NCI-H774 (cell line): Measurements from ENCODE around the gene POMC.
"Not testable (repeated sequence)": the region's sequence is repeated elsewhere in the genome, so short reads cannot be mapped to it uniquely, and the experiment has no call there.

Experiments
- DNase-seq: peaks from one replicate; lab custom pipeline; 2025; lab: John Stamatoyannopoulos, UW

POMC gene

DNA sequence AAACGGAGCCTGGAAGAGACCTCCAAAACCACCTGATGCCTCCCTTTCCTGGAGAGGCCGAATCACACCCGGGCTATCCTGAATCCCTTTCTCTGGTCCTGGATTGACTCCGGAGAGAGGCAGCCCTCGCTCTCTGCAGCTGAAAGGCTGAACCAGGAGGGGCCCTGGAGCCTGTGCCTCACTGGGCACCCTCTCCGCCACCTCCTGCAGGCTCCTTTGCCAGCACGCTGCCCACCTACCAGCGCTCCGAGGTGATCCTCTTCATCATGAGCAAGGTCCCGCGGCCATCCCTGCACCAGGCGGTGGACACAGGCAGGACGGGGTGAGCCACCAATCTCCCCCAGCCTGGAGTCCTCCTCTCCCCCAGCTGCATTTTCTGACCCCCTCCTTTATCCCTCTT lies 35.7 kb downstream of the POMC start:
- DNase-seq: no peak

DNA sequence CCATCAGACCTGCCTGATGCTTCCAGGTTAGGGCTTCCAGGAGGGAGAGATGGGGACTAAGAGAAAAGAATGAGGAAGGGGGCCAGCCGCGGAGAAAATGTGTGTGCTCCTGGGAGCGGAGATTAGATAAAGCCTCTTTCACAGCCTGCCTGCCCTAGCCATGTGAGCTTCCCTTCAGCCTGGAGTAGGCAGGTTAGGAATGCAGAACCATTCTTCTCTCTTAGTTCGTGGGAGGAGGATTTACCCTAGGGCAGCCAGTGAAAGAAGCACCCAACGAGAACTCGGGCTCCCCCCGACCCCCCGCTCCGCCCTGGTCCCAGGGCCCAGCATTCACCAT lies 36.1 kb downstream of the POMC start:
- no peak for DNase-seq

- DNase-seq: no peak
Observed at GRCh38 chr2:25131567-25132298, 36.6 kb downstream of the POMC start.

DNA sequence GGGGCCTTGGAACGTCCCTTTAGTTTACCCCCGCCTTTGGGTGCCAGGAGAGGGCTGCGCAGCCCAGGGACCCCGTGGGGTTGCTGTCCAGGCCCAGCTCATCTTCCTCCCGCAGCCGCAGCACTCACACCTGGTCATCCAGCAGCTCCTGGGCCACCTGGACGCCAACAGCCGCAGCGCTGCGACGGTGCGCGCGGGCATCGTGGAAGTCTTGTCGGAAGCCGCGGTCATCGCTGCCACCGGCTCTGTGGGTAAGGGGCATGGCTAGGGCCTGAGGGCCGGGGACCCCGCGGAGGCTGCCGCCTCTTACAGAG lies 37.2 kb downstream of the POMC start:
- no peak for DNase-seq

GRCh38 chr2:25129901-25130520 lies 38.4 kb downstream of the POMC start:
- DNase-seq: no peak

GRCh38 chr2:25127646-25128045 lies 40.7 kb downstream of the POMC start:
- DNase-seq: no peak

GRCh38 chr2:25127071-25127470 lies 41.3 kb downstream of the POMC start:
- not testable (repeated sequence) for DNase-seq

DNA sequence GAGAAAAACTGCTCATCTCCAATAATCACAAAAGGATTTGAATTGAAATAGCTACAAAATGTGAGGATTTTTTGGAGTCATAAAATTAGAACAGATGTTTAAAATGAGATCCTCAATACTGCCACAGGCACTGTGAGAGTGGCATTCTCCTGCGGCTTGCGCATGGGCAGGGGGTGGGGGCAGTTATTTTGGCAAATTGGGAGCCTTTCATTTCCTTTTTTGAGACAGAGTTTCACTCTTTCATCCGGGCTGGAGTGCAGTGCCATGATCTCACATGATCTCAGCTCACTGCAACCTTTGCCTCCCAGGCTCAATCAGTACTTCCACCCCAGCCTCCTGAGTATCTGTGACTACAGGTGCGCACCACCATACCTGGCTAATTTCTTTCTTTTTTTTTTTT lies 42.4 kb downstream of the POMC start:
- no peak for DNase-seq

DNA sequence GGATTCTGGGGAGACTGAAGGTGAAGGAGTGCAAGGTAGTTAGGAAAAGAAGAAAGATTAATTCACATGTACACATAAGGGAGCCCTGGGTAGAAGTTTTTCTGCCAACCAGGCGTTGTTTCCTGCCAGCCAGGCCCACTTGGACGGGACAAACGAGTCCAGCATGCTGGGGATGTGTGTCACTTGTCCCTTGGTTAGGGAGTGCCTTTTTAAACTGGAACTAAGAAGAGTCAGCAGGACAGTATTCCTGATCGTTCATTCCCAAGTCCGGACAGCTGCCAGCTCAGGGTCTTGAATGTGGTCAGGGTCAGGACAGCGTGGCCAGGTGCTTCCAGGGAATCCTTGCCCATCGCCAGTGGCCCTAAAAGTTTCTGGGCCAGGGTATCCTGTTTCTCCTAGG lies 43.2 kb downstream of the POMC start:
- no peak for DNase-seq

DNA sequence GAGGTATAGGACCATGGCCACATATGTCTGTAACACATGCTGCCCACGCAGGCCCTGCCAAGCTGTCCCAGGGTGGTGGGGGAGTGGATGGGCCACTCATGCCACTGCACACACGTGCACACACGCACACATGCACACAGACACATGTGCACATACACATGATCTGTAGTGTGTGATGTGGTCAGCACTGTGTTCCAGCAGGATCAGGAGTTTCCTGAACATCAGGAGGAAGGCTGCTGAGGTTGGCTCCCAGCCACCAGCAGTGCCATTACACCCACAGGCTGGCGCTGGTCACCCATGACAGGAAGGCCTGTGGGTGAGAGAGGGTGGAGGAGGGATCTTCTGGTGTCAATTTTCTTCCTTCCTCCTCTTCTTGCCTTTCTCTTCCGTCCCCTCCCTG lies 44.7 kb downstream of the POMC start:
- no peak for DNase-seq

GRCh38 chr2:25122367-25122766 lies 46.0 kb downstream of the POMC start:
- DNase-seq: no peak

DNA sequence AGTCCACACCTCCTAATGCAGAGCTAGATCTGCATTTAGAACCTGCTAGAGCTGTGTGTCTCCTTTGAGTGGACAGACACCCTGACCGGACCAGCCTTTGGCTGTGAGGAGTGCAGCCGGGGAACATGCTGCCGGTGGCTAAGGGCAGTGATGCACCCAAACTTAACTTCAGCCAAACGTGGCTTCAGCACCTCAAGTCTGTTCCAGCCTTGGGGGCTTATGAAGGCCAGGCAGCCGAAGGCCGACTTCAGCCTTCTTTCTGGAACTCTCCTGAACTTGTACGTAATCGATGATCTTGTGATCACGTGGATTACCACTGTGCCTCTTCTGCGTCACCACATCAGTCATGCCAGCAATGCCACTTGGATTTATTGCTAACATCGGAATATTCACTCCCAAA lies 49.1 kb downstream of the POMC start:
- no peak for DNase-seq

DNA sequence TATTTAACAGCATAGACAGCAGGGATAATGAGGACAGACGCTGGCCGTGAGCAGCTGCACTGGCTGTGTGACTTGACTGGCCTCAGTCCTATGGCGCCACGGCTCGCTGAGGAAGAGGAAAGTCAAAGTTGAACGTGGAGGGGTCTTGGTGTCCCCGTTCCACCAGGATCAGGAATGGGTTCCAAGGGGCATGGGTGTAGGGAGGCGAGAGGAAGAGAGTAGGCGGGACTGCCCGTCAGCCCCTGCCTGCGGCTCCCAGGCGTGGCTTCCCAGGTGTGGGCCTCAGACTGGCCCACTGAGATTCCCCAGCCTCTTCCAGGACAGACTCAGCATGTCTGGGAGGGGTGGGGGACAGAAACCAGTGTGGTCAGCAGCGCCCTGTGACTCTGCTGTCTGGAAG lies 51.4 kb downstream of the POMC start:
- no peak for DNase-seq

DNA sequence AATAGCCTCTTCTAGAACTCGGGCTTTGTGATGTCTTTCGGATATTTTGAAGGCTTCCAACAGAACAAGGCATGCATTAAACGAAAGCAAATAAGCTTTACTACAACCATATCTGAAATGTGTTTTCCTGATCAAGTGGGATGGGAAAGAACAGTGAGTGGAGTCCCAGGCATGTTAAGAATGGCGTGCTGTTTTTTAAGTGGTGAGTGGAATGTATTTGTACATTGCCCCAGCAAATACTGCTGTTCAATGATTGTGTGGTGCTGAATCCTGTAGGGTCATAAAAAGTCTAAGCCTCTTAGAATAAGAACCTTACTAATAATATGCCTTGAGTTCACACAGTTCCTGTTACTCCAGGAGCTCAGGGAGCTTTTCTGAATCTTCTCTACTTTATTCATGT lies 52.5 kb downstream of the POMC start:
- DNase-seq: no peak

DNA sequence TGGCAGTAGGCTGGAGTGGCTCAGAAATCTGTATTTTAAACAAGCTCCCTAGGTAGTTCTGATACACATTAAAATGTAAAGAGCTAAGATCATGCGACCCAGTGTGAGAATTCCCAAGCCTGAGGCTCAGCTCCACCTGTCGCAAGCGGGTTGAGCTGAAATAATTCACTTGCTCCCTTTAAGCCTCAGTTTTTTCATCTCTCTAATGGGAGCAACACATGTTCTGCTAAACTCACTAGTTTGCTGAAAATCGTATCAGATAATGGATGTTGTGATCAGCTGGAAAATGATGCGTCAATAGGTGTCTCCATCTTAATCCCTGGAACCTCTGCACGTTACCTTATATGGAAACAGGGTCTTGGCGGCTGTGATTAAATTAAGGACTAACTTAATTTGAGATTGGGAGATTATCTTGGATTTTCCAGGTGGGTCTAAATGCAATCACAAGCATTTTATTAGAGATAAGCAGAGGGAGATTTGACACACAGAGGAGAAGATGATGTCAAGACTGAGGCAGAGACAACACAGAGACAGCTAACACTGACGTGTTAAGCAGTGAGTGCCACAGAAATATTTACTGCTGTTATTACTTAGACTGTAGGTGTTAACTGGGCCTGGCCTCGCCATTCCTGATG lies 53.0 kb downstream of the POMC start:
- DNase-seq: no peak

DNA sequence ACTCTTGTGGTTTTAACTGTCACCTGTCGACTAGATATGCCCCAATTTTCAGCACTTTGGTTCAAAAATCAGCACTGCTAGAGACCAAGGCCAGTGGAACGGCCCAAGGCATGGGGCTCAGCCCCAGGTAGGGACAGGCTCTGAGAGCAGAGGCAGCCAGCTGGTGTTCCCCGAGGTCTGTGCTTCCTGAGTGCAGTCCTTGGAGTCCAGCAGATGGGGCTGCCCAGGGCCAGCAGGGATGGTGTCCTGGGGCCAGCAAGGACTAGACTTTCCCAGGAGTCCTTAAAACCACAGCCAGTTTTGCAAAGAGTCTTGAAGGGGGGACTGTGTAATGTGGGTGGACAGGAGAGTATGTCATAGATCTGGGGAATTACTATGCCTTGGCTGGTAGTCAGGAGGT lies 56.3 kb downstream of the POMC start:
- DNase-seq: no peak
